ENCODE measurements around the gene CEL.
"Not testable (repeated sequence)": the region's sequence is repeated elsewhere in the genome, so short reads cannot be mapped to it uniquely, and the experiment has no call there.

CEL gene

GRCh38 chr9:133066181-133066983, 4.6 kb downstream of the CEL start:
- TF ChIP-seq CTCF (IDR thresholded peaks at IDR 0.05; ENCODE audit: low read depth, low read length): no peak
- no peak overlapping the region for H3K4me3 ChIP-seq (ENCODE audit: low read depth, low read length)
- in situ Hi-C loops (cut with HindIII; ENCODE audit: low sequenced_read_pairs): no loop called here
- no peak for DNase-seq (ENCODE audit: low read depth, low spot score)

GRCh38 chr9:133067006-133067405, 5.2 kb downstream of the CEL start:
- in situ Hi-C loops (cut with HindIII; ENCODE audit: low sequenced_read_pairs): no loop called here
- H3K4me3 ChIP-seq (ENCODE audit: low read depth, low read length): no peak overlapping the region

GRCh38 chr9:133067813-133068212, 6.0 kb downstream of the CEL start:
- in situ Hi-C loops (cut with HindIII; ENCODE audit: low sequenced_read_pairs): no loop called here
- DNase-seq (ENCODE audit: low read depth, low spot score): no peak
- H3K4me3 ChIP-seq (ENCODE audit: low read depth, low read length): no peak overlapping the region
- TF ChIP-seq CTCF (IDR thresholded peaks at IDR 0.05; ENCODE audit: low read depth, low read length): no peak

More at GRCh38 chr9:133067006-133067405, 5.2 kb downstream of the CEL start:
- no peak for DNase-seq (ENCODE audit: low read depth, low spot score)
- TF ChIP-seq CTCF (IDR thresholded peaks at IDR 0.05; ENCODE audit: low read depth, low read length): no peak

- in situ Hi-C loops (cut with HindIII; ENCODE audit: low sequenced_read_pairs); DNase-seq (ENCODE audit: low read depth, low spot score); H3K4me3 ChIP-seq (ENCODE audit: low read depth, low read length): not testable (repeated sequence)
Observed at GRCh38 chr9:133068431-133068830, 6.7 kb downstream of the CEL start.

- in situ Hi-C loops (cut with HindIII; ENCODE audit: low sequenced_read_pairs); H3K4me3 ChIP-seq (ENCODE audit: low read depth, low read length); DNase-seq (ENCODE audit: low read depth, low spot score): not testable (repeated sequence)
Observed at GRCh38 chr9:133070500-133070961, 8.8 kb downstream of the CEL start.

GRCh38 chr9:133070985-133071384, 9.2 kb downstream of the CEL start:
- H3K4me3 ChIP-seq (ENCODE audit: low read depth, low read length); DNase-seq (ENCODE audit: low read depth, low spot score); in situ Hi-C loops (cut with HindIII; ENCODE audit: low sequenced_read_pairs): not testable (repeated sequence)

GRCh38 chr9:133071484-133072150, 9.8 kb downstream of the CEL start:
- TF ChIP-seq CTCF (IDR thresholded peaks at IDR 0.05; ENCODE audit: low read depth, low read length): no peak
- DNase-seq (ENCODE audit: low read depth, low spot score): no peak
- in situ Hi-C loops (cut with HindIII; ENCODE audit: low sequenced_read_pairs): no loop called here
- no peak overlapping the region for H3K4me3 ChIP-seq (ENCODE audit: low read depth, low read length)

GRCh38 chr9:133072210-133072609, 10.4 kb downstream of the CEL start:
- DNase-seq (ENCODE audit: low read depth, low spot score): not testable (repeated sequence)

More at GRCh38 chr9:133072210-133072609, 10.4 kb downstream of the CEL start:
- in situ Hi-C loops (cut with HindIII; ENCODE audit: low sequenced_read_pairs); H3K4me3 ChIP-seq (ENCODE audit: low read depth, low read length): not testable (repeated sequence)
